GM18511 (cell line): ENCODE data around the gene HSPA1L.

Experiments
- ATAC-seq: cut with Tn5 transposase; IDR thresholded peaks from one replicate; pipeline ENCODE4 v1.9.1; 2021; ENCODE audit warnings: mild to moderate bottlenecking, moderate library complexity; ENCODE audit not compliant: unreplicated experiment

HSPA1L gene

GRCh38 chr6:31767096-31767645 lies 47.9 kb downstream of the HSPA1L start:
- ATAC-seq = no peak

DNA sequence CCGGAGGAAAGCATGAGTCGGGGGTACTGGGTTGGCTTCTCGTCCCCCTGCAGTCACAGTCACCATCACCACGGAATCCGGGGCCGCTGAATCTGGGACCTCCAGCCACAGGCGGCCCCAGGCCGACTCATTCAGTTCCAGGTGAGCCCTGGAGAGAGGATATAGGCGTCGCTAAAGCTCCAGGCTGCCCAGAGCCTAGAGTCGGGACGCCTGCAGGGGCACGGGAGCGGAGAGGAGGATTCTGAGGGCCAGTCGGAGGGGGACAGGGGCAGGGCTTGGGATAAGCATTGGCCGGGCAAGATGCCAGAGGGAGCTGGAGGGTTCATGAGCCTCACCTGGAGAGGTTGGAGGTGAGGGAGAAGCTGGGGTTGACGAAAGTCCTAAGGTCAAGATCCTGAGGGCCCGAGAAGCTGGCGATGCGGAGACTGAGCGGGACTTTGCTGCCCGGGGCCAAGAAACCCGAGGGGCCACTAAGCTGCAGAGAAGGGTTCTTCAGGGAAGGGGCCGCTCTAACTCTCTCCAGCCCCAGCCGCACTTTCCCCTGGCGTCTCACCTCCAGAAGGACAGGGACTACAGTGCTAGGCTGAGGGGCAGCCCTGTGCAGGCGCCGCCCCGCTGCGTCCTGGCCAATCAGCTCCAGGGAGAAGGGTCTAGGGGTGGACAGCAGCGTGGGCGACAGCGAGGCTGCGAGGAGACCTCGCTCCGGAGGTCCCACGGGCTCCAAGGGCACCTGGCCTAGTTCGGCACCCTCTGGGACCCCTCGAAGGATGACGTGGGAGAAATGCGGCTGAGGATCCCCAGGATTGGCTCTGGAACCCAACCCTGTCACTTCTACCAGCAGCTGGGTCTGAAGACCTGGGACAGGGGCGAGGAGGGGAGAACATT lies 48.9 kb downstream of the HSPA1L start:
- ATAC-seq = no peak

- ATAC-seq = no peak
Measured at GRCh38 chr6:31765559-31765909, 49.5 kb downstream of the HSPA1L start.

DNA sequence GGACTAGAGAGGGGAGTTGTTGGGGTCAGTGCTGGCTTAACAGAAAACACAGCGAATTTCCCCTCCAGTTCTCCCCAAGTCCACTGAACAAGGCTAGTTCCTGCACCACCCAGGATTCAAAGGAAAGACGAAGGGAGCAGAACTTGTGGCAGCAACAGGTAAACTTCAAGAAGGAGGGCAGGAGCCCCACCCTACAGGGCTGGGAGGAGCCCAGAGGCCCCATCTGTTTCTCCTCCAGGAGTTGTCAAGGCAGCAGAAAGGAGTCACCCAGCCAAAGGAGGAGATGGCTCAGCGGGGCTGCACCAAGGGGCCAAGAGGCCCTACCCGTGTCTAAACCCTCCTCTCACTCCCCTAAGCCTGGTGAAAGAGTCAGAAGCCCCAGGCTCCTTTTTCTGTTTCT lies 50.9 kb downstream of the HSPA1L start:
- no peak for ATAC-seq

GRCh38 chr6:31763619-31763940 lies 51.5 kb downstream of the HSPA1L start:
- no peak for ATAC-seq

- ATAC-seq = no peak
Measured at GRCh38 chr6:31762878-31763618, 52.0 kb downstream of the HSPA1L start.

DNA sequence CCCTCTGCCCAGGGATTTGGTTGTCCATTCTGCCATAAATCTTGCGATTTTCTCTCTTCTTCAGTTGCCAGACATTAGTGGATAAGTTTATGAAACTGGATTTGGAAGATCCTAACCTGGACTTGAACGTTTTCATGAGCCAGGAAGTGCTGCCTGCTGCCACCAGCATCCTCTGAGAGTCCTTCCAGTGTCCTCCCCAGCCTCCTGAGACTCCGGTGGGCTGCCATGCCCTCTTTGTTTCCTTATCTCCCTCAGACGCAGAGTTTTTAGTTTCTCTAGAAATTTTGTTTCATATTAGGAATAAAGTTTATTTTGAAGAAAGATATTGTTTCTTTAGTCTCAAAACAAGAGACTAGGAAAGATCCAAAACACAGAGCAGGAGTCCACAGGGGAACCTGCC lies 52.7 kb downstream of the HSPA1L start, which contains the start of gene SAPCD1:
SAPCD1 (plus strand) TSS at position 301 of the 400 bp plus-strand sequence. CDS start 399 bp downstream, outside the sequence.
- ATAC-seq = no peak

GRCh38 chr6:31761343-31761742 lies 53.7 kb downstream of the HSPA1L start:
- ATAC-seq = no peak

GRCh38 chr6:31760790-31761189 lies 54.3 kb downstream of the HSPA1L start:
- no peak for ATAC-seq
